Measurements from ENCODE around the gene TNIK. TPM values are rescaled to one million over a fixed set of nuclear protein-coding genes. Genes with fewer than 3 reads are reported as not detected.
A peak's percentile ranks its signal among the peaks of the same experiment; 100 is the strongest.

Gene TNIK
- total RNA-seq (2014; rRNA removed; shearing (Covaris generic); ENCODE audit: low replicate concordance) = 0.14 TPM in 1 of 2 replicates, not detected in the other

GRCh38 chr3:171459942-171460724, at the start of gene TNIK:
Gene TNIK, minus strand, starts transcription at chr3:171460405. Its CDS starts 342 bp downstream, at chr3:171460063.
- Histone ChIP-seq H3K9me3 (ENCODE audit: low read length) (no peaks in the 10 kb centered on the region), H3K4me3 (ENCODE audit: low read length) (peak within 1 kb of the TSS; percentile 64; the same call in 1 of the 2 replicates), H3K4me2 (ENCODE audit: low read depth, low read length, poor library complexity, severe bottlenecking) (peak within 1 kb of the TSS; percentile 59), H2AFZ (ENCODE audit: low read length) (peak within 1 kb of the TSS; percentile 19; the same call in 1 of the 2 replicates), H3K79me2 (ENCODE audit: low read length) (no peaks in the 10 kb centered on the region), H3K9ac (ENCODE audit: low read length) (peak within 1 kb of the TSS; percentile 30), H3K27me3 (ENCODE audit: low read length) (no peaks in the 10 kb centered on the region), H3K27ac (ENCODE audit: low read length) (no peak within 1 kb of the TSS), H4K20me1 (ENCODE audit: insufficient read depth, low read depth, low read length) (no peaks in the 10 kb centered on the region), H3K4me1 (ENCODE audit: low read length) (peaks cover 16% of the 10 kb centered on the region), H3K9me2 (replicated peaks; ENCODE audit: insufficient read depth, low read length) (no peaks in the 10 kb centered on the region), H3K36me3 (ENCODE audit: insufficient read depth, low read length) (no peaks in the 10 kb centered on the region)
- DNase-seq = peak; percentile 69

- no peak for DNase-seq
- no peaks in the 10 kb centered on the region for H3K9me2 ChIP-seq (replicated peaks; ENCODE audit: insufficient read depth, low read length)
- no peaks in the 10 kb centered on the region for H3K4me1 ChIP-seq (ENCODE audit: low read length)
- no peaks in the 10 kb centered on the region for H4K20me1 ChIP-seq (ENCODE audit: insufficient read depth, low read depth, low read length)
- no peak overlapping the region for H3K9ac ChIP-seq (ENCODE audit: low read length)
- no peaks in the 10 kb centered on the region for H3K27me3 ChIP-seq (ENCODE audit: low read length)
- no peaks in the 10 kb centered on the region for H3K9me3 ChIP-seq (ENCODE audit: low read length)
- no peaks in the 10 kb centered on the region for H3K79me2 ChIP-seq (ENCODE audit: low read length)
- H2AFZ ChIP-seq (ENCODE audit: low read length) = no peak overlapping the region
- no peak overlapping the region for H3K4me3 ChIP-seq (ENCODE audit: low read length)
- H3K36me3 ChIP-seq (ENCODE audit: insufficient read depth, low read length) = no peaks in the 10 kb centered on the region
- H3K27ac ChIP-seq (ENCODE audit: low read length) = no peak overlapping the region
- H3K4me2 ChIP-seq (ENCODE audit: low read depth, low read length, poor library complexity, severe bottlenecking) = no peak overlapping the region
Measured at GRCh38 chr3:171508676-171509075, 48.5 kb upstream of the TNIK start.

GRCh38 chr3:171508206-171508605, 48.0 kb upstream of the TNIK start:
- no peaks in the 10 kb centered on the region for H3K9me2 ChIP-seq (replicated peaks; ENCODE audit: insufficient read depth, low read length)
- H3K27ac ChIP-seq (ENCODE audit: low read length) = no peak overlapping the region
- no peaks in the 10 kb centered on the region for H3K4me1 ChIP-seq (ENCODE audit: low read length)
- H3K79me2 ChIP-seq (ENCODE audit: low read length) = no peaks in the 10 kb centered on the region
- no peaks in the 10 kb centered on the region for H3K36me3 ChIP-seq (ENCODE audit: insufficient read depth, low read length)
- H3K9ac ChIP-seq (ENCODE audit: low read length) = no peak overlapping the region
- H4K20me1 ChIP-seq (ENCODE audit: insufficient read depth, low read depth, low read length) = no peaks in the 10 kb centered on the region
- no peaks in the 10 kb centered on the region for H3K9me3 ChIP-seq (ENCODE audit: low read length)
- no peak for DNase-seq
- no peak overlapping the region for H2AFZ ChIP-seq (ENCODE audit: low read length)
- no peak overlapping the region for H3K4me2 ChIP-seq (ENCODE audit: low read depth, low read length, poor library complexity, severe bottlenecking)
- no peak overlapping the region for H3K4me3 ChIP-seq (ENCODE audit: low read length)
- H3K27me3 ChIP-seq (ENCODE audit: low read length) = no peaks in the 10 kb centered on the region

GRCh38 chr3:171506743-171507319, 46.6 kb upstream of the TNIK start:
- H3K27me3 ChIP-seq (ENCODE audit: low read length) = no peaks in the 10 kb centered on the region
- no peak overlapping the region for H2AFZ ChIP-seq (ENCODE audit: low read length)
- no peaks in the 10 kb centered on the region for H3K9me2 ChIP-seq (replicated peaks; ENCODE audit: insufficient read depth, low read length)

GRCh38 chr3:171505822-171506333, 45.7 kb upstream of the TNIK start:
- no peaks in the 10 kb centered on the region for H3K27me3 ChIP-seq (ENCODE audit: low read length)
- H3K4me1 ChIP-seq (ENCODE audit: low read length) = no peaks in the 10 kb centered on the region
- no peak overlapping the region for H3K4me3 ChIP-seq (ENCODE audit: low read length)
- H3K4me2 ChIP-seq (ENCODE audit: low read depth, low read length, poor library complexity, severe bottlenecking) = no peak overlapping the region
- no peak overlapping the region for H2AFZ ChIP-seq (ENCODE audit: low read length)
- no peaks in the 10 kb centered on the region for H4K20me1 ChIP-seq (ENCODE audit: insufficient read depth, low read depth, low read length)
- H3K27ac ChIP-seq (ENCODE audit: low read length) = no peak overlapping the region
- H3K79me2 ChIP-seq (ENCODE audit: low read length) = no peaks in the 10 kb centered on the region
- no peak overlapping the region for H3K9ac ChIP-seq (ENCODE audit: low read length)
- no peaks in the 10 kb centered on the region for H3K9me2 ChIP-seq (replicated peaks; ENCODE audit: insufficient read depth, low read length)
- DNase-seq = no peak
- no peaks in the 10 kb centered on the region for H3K9me3 ChIP-seq (ENCODE audit: low read length)
- no peaks in the 10 kb centered on the region for H3K36me3 ChIP-seq (ENCODE audit: insufficient read depth, low read length)

More at GRCh38 chr3:171506743-171507319, 46.6 kb upstream of the TNIK start:
- Histone ChIP-seq H3K9ac (ENCODE audit: low read length) (no peak overlapping the region), H3K36me3 (ENCODE audit: insufficient read depth, low read length) (no peaks in the 10 kb centered on the region), H3K4me1 (ENCODE audit: low read length) (no peaks in the 10 kb centered on the region), H4K20me1 (ENCODE audit: insufficient read depth, low read depth, low read length) (no peaks in the 10 kb centered on the region), H3K4me3 (ENCODE audit: low read length) (no peak overlapping the region), H3K4me2 (ENCODE audit: low read depth, low read length, poor library complexity, severe bottlenecking) (no peak overlapping the region), H3K9me3 (ENCODE audit: low read length) (no peaks in the 10 kb centered on the region), H3K79me2 (ENCODE audit: low read length) (no peaks in the 10 kb centered on the region), H3K27ac (ENCODE audit: low read length) (no peak overlapping the region)
- no peak for DNase-seq

- H3K27me3 ChIP-seq (ENCODE audit: low read length) = no peaks in the 10 kb centered on the region
- H3K79me2 ChIP-seq (ENCODE audit: low read length) = no peaks in the 10 kb centered on the region
- no peak overlapping the region for H3K4me3 ChIP-seq (ENCODE audit: low read length)
- H4K20me1 ChIP-seq (ENCODE audit: insufficient read depth, low read depth, low read length) = no peaks in the 10 kb centered on the region
- H2AFZ ChIP-seq (ENCODE audit: low read length) = no peak overlapping the region
- H3K4me2 ChIP-seq (ENCODE audit: low read depth, low read length, poor library complexity, severe bottlenecking) = no peak overlapping the region
- H3K9me2 ChIP-seq (replicated peaks; ENCODE audit: insufficient read depth, low read length) = no peaks in the 10 kb centered on the region
- no peak overlapping the region for H3K27ac ChIP-seq (ENCODE audit: low read length)
- H3K4me1 ChIP-seq (ENCODE audit: low read length) = no peaks in the 10 kb centered on the region
- H3K9ac ChIP-seq (ENCODE audit: low read length) = no peak overlapping the region
- no peaks in the 10 kb centered on the region for H3K36me3 ChIP-seq (ENCODE audit: insufficient read depth, low read length)
- DNase-seq = no peak
- H3K9me3 ChIP-seq (ENCODE audit: low read length) = no peaks in the 10 kb centered on the region
Measured at GRCh38 chr3:171504376-171504775, 44.2 kb upstream of the TNIK start.

GRCh38 chr3:171503817-171504216, 43.6 kb upstream of the TNIK start:
- H3K4me2 ChIP-seq (ENCODE audit: low read depth, low read length, poor library complexity, severe bottlenecking) = no peak overlapping the region
- H3K9ac ChIP-seq (ENCODE audit: low read length) = no peak overlapping the region
- no peak overlapping the region for H3K27ac ChIP-seq (ENCODE audit: low read length)
- H3K9me3 ChIP-seq (ENCODE audit: low read length) = no peaks in the 10 kb centered on the region
- no peaks in the 10 kb centered on the region for H4K20me1 ChIP-seq (ENCODE audit: insufficient read depth, low read depth, low read length)
- DNase-seq = no peak
- H3K9me2 ChIP-seq (replicated peaks; ENCODE audit: insufficient read depth, low read length) = no peaks in the 10 kb centered on the region
- H3K4me3 ChIP-seq (ENCODE audit: low read length) = no peak overlapping the region
- no peak overlapping the region for H2AFZ ChIP-seq (ENCODE audit: low read length)
- H3K79me2 ChIP-seq (ENCODE audit: low read length) = no peaks in the 10 kb centered on the region
- no peaks in the 10 kb centered on the region for H3K4me1 ChIP-seq (ENCODE audit: low read length)
- H3K27me3 ChIP-seq (ENCODE audit: low read length) = no peaks in the 10 kb centered on the region
- no peaks in the 10 kb centered on the region for H3K36me3 ChIP-seq (ENCODE audit: insufficient read depth, low read length)

- no peaks in the 10 kb centered on the region for H3K79me2 ChIP-seq (ENCODE audit: low read length)
- no peaks in the 10 kb centered on the region for H3K9me3 ChIP-seq (ENCODE audit: low read length)
- no peaks in the 10 kb centered on the region for H4K20me1 ChIP-seq (ENCODE audit: insufficient read depth, low read depth, low read length)
- H2AFZ ChIP-seq (ENCODE audit: low read length) = no peak overlapping the region
- no peak for DNase-seq
- H3K27ac ChIP-seq (ENCODE audit: low read length) = no peak overlapping the region
- no peaks in the 10 kb centered on the region for H3K4me1 ChIP-seq (ENCODE audit: low read length)
- no peak overlapping the region for H3K9ac ChIP-seq (ENCODE audit: low read length)
- no peaks in the 10 kb centered on the region for H3K9me2 ChIP-seq (replicated peaks; ENCODE audit: insufficient read depth, low read length)
- no peak overlapping the region for H3K4me3 ChIP-seq (ENCODE audit: low read length)
- no peaks in the 10 kb centered on the region for H3K36me3 ChIP-seq (ENCODE audit: insufficient read depth, low read length)
- H3K27me3 ChIP-seq (ENCODE audit: low read length) = no peaks in the 10 kb centered on the region
- no peak overlapping the region for H3K4me2 ChIP-seq (ENCODE audit: low read depth, low read length, poor library complexity, severe bottlenecking)
Measured at GRCh38 chr3:171498921-171499320, 38.7 kb upstream of the TNIK start.
